CD4-positive, alpha-beta T cell treated with Interferon alpha-2 for 1 hour (primary cell): ENCODE data around the gene PAFAH2.
"Not testable (repeated sequence)": the region's sequence is repeated elsewhere in the genome, so short reads cannot be mapped to it uniquely, and the experiment has no call there.

ENCODE experiments used
- DNase-seq, 2 donors: peaks; one replicate each; pipeline ENCODE4 v3.0.0-alpha.2; 2020 to 2022

The PAFAH2 gene

DNA sequence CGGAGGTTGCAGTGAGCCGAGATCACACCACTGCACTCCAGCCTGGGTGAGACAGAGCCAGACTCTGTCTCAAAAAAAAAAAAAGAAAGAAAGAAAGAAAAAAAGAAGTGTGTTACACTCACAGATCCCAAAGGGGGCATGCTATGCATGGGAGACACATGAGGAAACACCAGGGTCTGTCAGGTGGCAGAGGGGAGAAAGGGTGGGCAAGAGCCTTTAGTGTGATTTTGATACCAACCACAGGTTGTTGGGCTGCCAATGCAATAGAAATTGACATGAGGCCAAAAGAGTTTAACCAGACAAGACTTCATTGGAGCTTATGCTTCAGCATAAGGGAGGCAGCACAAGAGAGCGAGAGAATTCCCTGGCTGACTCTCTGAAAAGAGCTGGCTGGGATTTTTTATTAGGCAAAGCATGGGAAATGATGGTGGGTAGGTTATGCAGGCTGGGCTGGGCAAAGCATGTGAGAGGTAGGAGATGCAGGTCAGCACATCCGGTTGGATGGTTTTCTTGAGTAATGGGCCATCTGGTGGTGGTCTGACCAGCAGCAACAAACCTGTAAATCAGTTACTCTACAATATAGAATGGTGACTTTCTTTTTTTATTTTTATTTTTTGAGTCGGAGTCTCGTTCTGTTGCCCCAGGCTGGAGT is 12.1 kb upstream of the PAFAH2 start:
- DNase-seq: no peak

DNA sequence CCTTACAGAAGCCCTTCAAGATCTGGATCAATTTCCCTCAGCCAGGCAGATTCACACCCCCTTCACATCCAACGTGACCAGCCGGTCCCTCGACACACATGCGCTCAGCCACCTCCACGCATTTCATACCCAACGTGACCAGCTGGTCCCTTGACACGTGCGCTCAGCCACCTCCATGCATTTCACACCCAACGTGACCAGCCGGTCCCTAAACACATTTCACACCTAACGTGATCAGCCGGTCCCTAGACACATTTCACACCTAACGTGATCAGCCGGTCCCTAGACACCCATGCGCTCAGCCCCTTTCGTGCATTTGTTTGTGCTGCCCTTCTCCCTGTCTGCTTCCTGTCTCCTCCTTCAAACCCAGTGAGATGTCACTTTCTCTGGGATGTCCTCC is 8.8 kb upstream of the PAFAH2 start:
- no peak for DNase-seq

DNA sequence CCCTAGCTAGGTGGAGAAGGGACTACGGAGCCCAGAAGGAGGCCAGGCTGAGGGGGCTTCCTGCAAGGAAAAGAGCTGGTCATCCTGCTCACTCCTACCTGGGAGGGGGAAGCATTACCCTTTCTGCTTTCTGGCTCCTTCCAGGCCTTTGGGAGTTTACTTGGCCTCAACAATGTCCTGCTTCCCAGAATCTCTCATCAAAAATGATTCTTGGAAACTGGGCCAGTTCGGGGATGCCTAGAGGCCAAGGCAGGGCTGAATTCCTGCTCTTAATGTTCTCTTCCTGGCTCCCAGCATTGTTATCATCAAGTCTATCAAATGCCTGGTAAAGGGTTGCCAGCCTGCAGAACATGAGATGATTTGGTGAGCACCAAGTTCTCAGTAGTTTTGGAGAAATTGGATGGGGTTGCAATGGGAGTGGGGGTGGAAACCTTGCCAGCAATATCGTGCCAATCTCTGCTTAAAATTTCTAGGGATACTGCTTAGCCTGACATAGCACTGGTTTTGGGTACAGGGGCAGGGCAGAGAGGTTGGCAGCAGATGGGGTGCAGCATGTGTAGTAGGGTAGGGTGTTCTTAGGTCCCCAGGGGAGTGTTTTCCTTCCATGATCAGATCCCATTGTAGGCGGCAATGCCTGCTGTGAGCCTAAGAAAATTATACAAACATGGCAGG is 7.7 kb upstream of the PAFAH2 start:
- no peak for DNase-seq

DNA sequence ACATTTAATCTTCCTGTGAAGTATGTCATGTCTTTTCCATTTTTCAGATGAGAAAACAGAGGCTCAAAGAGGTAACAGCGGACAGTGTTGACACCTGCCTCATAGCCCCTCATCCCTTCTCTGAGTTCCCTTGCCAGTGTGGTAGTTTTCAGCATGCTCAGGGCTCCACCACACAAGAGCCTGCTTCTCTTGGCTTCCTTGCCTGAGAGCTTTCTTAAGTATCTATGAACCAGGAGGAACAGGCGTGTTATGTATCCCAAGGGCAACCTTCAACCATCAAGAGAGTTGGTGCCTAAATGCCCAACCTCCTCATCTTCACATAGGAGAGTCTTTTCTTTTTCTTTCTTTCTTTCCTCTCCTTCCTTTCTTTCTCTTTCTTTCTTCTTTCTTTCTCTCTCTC is 5.9 kb upstream of the PAFAH2 start:
- DNase-seq: no peak

DNA sequence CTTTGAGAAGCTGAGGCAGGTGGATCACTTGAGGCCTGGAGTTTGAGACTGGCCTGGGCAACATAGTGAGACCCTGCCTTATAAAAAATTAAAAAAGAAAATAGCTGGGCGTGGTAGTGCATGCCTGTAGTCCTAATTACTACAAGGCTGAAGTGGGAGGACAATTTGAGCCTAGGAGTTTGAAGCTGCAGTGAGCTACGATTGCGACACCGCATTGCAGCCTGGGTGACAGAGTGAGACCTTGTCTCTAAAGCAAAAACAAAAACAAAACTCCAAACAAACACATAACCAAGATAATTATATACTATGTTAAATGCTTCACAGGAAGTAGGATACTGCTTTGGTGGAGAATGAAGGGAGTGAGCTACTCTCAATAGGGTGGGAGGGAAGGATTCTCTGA is 5.4 kb upstream of the PAFAH2 start:
- DNase-seq: no peak

DNA sequence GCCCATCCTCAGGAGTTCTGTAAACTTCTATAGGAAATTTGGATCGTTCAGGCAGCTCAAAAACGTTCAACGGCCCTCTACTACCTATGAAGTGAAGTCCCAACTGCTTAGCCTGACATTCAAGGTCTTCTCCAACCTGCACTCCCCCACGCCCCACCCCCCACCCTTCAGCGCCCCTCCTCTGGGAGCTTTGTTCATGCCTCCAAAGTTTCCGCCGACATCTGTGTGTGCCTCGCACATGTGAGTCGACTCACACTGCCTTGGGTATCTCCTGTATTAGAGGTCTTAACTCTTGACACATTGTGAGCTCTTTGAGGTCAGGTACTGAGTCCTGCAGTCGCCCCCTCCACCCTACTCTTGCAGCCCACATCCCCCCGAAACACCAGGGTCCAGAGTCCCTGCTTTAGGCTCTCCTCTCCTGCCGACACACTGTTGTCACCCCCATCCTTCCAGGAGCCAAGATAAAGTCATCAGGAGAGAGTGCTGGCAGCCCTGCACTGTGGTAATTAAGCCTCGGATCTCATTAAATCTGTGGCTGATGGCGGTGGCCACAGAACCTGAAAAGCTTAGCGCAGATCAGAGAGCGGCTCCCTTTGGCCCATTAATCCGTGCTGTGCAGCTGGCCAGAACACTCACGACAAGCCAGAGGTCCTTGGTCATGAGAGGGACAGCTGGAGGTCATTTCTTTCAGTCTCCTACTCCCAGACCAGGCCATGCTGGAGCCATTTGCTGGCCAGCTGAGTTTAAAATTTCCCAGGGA is 1.4 kb upstream of the PAFAH2 start:
- DNase-seq: no peak

DNA sequence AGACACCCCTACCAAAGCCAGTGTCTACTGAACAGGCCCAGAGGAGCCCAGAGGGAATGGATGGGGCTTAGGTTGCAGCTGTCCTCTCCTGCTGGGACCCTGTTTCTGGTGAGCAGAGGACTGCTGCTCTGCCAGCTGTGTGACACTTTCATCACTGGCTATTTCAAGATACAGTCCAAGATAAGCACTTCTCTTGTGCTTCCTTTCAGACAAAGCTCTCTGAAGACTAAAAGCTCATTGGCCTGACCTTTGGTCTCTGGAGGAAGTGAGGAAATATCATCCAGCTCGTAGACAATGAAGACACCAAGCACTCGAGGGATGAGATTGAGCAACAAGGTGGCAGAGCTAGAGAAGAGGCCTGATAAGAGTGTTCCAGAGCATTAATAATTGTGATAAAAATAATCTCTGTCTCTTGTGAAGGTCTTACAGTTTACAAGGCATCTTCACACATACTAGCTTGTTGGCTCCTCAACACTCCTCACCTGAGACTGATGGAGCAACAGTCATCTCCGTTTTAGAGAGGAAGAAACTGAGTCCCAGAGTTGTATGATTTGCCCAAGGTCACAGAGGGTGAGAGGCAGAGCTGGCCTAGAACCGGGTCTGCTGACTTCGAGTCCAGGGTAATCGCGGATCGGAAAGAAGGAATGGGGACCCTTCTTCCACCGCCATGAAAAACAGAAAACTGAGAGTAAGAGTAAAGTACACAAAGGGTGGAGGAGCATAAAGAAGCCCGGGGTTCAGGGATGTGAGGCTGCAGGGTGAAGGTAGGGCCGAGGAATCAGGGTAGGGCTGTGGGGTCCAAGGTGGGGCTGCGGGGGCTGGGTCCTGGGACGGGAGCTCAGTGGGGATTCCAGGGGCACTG is 666 bp downstream of the PAFAH2 start:
- peak; percentile 30 to 32 for DNase-seq

DNA sequence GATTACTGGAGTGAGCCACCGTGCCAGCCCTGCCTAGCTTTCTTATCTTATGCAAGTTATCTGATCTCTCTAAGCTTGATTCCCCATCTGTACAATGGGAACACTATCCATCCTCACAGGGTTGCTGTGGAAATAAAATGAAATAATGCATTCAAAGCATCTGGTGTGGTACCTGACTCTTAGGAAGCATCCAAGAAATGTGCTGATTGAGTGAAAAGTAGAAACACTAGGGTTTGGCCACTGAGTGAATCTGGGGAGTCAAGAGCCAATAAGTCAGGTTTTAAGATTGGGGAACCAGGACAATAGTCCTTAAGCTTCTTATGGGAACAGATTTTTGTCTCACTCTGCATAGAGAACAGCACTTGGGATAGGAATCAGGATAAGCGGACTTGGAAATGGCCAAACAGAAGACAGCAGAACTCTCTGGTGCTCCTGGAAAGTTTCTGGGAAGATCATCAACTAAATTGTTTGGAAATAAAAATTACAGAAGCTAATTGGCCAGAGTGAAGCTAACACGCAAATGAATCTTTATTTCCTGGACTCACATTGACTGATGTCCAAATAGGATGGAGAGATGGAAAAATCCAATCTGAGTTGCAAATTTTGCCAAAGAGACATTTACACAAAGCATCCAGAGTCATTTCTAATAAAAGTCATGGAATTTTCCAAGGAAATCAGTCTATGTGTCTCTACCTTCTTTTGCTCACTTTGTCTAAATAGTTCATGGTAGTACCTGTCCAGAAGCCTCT is 3.3 kb downstream of the PAFAH2 start:
- DNase-seq: no peak

DNA sequence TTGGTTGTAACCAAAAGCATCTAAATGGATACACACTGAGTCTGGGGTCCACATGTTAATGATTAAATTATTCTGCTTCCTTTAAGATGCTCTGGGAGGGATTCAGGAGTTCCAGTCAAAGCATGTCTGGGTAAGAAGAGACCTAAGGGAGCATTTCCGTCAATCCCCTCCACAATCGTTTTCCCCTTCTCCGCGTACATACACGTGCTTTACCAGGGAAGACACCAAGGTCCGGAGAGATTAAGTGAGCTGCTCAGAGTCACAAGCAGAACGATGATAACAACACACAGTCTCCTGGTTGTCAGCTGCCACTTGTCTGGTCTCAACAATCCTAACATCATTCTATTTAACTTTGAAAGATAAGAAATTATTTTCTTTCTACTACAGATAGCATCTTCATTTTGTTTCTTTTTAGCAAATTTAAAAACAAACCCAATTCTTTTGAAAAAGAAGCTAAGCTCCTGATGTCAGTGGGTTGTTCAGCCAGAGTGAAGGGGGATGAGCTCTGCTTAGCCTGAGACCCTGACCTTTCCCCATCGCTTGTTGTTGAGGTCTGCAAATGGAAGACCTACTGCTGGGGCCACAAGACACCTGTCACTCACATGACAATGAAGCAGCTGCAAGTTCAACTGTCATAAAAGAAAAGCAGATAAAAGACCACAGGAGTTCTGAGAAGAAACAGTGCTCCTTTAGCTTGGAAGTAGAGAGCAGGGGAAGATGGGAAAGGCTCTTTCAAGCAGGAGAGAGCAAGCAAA is 4.5 kb downstream of the PAFAH2 start:
- no peak for DNase-seq

DNA sequence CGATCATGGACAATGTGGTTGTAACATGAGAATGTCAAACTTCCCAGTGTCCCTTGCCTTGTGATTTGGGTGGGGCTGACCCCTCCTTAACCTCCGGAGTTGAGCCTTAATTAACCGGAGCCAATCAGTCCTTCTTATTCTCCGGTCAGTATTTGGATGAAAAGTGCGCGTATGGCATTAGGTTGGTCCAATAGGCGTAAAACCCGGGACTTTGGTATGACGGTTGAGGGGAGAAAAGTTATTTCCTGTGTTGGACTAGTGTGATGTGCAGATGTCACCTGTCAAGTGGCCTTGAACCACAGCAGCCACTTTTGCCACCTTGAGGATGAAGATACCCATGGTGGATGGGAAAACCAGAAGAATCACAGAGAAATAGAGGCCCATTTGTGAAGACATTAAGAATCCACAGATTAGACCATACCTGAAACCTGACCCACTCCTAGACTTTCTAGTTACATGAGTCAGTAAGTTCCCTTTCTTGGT is 5.1 kb downstream of the PAFAH2 start:
- DNase-seq: no peak

DNA sequence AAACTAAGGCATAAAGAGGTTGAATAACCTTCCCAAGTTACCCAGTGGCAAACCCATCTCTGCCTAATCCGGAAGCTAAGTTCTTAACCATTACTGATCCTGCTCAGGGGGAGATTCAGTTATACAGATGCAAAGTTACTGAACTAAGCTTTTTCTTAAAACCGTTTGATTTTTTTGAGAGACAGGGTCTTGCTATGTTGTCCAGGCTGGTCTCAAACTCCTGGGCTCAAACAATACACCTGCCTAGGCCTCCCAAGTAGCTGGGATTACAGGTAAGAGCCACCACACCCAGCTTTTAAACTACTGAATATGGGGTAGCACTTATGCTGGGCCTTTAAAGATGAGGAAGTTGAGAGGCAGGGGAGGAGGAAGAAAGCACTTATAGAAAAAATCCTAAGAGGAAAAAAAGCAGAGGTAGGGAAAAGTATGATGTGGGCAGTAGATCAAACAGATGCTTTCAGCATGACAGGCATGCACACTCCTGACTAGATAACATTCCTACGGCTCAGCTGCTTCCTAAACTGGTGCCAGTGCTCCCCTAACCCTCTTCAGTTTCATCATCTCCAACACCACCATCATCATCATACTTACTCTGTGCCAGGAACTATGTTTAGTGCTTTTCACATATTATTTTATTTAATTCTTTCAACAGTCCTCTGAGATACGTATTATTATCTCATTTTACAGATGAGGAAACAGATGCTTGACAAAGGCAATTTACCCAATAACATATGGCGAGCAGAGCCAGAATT is 5.8 kb downstream of the PAFAH2 start:
- DNase-seq: no peak

DNA sequence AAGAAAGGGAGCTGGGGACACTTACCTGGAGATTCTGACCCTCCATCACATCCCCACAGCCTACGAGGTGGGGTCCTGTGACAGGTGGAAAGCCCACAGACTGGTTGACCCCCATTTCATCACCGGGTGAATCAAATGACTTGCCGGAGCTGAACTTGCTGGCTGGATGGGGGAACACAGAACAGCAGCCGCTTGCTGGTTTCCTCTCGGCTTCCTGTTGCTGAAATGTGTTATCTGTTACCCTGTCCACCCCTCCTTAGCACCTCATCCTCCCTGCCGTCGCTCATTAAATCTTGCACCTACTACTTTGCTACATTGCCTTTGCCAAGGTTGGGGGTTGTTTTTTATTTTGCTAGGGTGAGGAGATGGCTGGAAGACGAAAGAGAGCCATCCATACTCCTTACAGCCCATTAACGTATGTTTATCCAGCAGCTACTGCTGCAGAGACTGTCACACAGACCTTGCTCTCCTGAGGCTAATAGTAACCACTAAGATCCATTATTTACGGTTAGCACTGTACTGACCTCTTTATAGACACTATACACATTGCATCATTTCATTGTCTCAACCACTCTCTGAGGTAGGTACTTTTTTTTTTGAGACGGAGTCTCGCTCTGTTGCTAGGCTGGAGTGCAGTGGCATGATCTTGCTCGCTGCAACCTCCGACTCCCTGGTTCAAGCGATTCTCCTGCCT is 7.0 kb downstream of the PAFAH2 start:
- peak; percentile 27 to 60 for DNase-seq

DNA sequence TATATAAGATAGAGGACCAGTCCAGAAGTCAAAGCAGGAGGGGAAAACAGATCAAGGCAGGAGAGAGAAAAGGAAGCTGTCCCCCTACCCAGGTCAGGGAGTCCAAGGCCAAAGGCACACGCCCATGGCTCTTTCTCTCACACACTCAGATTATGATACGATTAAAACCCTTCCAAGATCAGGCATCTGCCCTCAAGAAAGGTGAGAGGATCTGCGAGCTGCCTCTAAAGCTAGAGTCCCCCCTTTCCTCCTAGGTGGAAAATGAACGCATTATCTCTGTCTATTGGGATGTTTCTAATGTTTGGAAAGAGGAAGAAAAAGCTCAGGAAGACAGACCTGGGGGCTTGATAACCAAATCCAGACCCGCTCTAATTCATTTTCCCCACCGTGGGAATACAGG is 7.6 kb downstream of the PAFAH2 start:
- DNase-seq: no peak

DNA sequence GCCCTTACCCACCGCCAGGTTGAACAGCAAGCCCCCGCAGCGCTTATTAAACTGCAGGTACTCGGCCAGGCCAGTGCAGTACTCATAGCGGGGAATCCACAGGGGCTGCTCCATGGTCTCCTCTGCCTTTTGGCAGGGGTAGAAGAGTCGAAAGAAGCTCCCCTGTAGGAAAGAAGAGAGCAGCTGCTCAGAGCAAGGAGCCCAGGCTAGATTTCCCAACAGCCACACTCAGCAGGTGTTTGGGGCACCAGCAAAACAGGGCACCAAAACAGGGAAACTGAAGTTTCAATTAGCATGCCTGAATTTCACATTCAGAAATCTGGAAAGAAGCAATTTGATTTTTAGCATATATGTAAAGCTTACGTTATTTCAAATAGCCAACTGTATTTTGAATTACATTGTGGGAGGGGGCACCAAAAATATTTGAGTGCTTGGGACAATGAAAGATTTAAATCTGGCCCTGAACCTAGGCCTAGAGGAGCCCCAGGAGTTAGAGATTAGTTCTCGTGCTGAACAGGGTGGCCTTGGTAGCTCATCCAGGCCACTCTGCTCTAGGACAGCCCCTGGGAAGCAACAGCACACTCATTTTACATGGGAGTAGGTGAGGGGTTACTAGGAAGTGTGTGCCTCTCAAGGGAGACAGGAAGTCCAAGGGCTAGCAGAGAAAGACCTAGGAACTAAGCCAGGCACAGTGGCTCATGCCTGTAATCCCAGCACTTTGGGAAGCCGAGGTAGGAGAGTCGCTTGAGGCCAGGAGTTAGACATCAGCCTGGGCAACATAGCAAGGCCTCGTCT is 8.2 kb downstream of the PAFAH2 start:
- no peak for DNase-seq

DNA sequence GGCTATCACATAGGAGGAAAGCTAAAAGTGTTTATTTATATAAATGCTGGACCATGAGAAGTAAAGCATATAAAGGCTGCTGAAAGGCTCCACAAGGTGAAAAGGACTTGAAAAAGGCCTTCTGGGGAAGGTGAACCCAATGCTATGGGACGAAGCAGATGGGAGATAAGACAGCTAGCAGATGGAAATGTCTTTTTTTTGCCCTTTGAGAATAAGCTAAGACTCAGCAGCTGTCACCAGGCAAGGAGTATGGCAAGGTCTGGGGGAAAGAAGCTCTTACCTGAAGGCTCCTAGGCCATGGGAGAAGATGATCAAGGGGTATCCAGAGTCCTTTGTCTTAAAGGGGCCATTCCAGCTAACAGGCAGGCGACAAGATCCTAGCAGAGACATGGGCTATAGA is 9.9 kb downstream of the PAFAH2 start:
- no peak for DNase-seq

DNA sequence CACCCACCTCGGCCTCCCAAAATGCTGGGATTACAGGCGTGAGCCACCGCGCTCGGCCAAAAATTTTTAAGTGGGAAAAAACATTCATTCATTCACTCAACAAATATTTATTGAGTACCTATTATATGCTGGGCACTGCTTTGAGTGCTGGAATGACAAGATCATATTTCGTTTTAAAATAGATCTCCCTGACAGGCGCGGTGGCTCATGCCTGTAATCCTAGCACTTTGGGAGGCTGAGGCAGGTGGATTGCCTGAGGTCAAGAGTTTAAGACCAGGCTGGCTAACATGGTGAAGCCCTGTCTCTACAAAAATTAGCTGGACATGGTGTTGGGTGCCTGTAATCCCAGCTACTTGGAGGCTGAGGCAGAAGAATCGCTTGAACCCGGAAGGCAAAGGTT is 11.1 kb downstream of the PAFAH2 start:
- not testable (repeated sequence) for DNase-seq

DNA sequence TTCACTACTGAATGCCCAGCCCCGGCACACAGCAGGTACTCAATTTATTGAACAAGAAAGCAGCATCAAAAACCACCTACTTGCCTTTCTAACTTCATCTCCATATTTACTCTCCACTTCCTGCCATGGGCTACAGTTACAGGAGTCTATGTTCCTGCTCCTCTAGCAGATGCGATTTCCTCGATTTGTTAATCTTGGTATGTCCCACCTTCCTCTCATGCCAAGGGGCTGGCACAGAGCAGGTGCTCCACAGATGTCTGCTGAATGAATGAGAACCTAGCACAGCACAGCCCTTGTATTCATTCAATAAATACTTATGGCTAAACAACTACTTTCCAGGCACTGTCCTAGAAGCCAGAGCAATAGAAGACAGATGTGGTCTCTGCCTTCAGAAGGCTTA is 12.2 kb downstream of the PAFAH2 start:
- DNase-seq: no peak

DNA sequence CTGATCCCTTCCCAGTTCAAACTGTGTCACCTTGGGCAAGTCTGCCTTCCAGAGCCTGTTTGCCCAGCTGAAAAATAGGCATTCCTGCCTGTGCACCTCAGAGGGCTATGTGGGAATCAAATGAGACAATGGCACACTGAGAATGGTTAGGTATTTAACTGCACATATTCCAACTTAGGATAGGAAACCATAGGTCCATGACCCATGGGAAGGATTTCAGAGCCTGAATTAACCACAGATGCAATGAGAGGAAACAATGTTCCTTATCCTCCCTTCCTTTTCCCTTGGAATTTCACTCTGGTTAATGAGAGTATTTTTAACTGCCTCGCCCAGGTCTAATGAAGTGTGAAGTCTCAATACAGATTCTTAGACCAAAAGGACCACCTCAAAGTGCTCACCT is 12.7 kb downstream of the PAFAH2 start:
- no peak for DNase-seq

DNA sequence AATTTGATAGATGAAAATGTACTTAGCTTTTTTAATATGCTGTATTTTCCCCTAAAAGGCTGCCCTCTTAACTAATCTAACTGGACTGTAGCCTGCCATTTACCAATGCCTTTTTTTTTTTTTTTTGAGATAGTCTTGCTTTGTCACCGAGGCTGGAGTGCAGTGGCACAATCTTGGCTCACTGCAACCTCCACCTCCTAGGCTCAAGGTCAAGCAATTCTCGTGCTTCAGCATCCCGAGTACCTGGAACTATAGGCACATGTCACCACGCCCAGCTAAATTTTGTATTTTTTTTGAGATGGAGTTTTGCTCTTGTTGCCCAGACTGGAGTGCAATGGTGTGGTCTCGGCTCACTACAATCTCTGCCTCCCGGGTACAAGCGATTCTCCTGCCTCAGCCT is 18.7 kb downstream of the PAFAH2 start:
- no peak for DNase-seq
